A172 (cell line): ENCODE measurements around the gene ARNT2. TPM values are rescaled to one million over a fixed set of nuclear protein-coding genes. Genes with fewer than 3 reads are reported as not detected.
A peak's percentile ranks its signal among the peaks of the same experiment; 100 is the strongest.

Experiments used
- DNase-seq: peaks from one replicate; pipeline ENCODE4 v3.0.0-alpha.2; 2015; ENCODE audit warnings: low spot score
- total RNA-seq: library from RNA; depleted of rRNA; stranded (reverse); fragments of >200 nt; shearing (Covaris generic); gene quantifications from 2 replicates; pipeline ENCODE4 v1.2.3, GENCODE V29; 2014

ARNT2 gene
- total RNA-seq, 1 experiment from 2014 or later = 14.2 TPM

- no peak for DNase-seq
These were observed 190.1 kb downstream of the ARNT2 start for GRCh38 chr15:80594091-80594889.

- DNase-seq = no peak
These were observed 191.2 kb downstream of the ARNT2 start for GRCh38 chr15:80595396-80595795.

GRCh38 chr15:80596521-80596976, 192.4 kb downstream of the ARNT2 start:
- DNase-seq = peak; percentile 5

GRCh38 chr15:80597076-80597475, 192.9 kb downstream of the ARNT2 start:
- DNase-seq = no peak

GRCh38 chr15:80599359-80599758, 195.2 kb downstream of the ARNT2 start:
- DNase-seq = peak; percentile 36

- no peak for DNase-seq
These were observed 196.4 kb downstream of the ARNT2 start for GRCh38 chr15:80600626-80601025.

GRCh38 chr15:80601256-80601655, 197.1 kb downstream of the ARNT2 start:
- DNase-seq = no peak

GRCh38 chr15:80604583-80605575, 200.7 kb downstream of the ARNT2 start:
- DNase-seq = peak; percentile 25

- DNase-seq = no peak
These were observed 201.5 kb downstream of the ARNT2 start for GRCh38 chr15:80605591-80606150.

- no peak for DNase-seq
These were observed 202.4 kb downstream of the ARNT2 start for GRCh38 chr15:80606511-80607071.

GRCh38 chr15:80607287-80607980, 203.3 kb downstream of the ARNT2 start:
- no peak for DNase-seq

- no peak for DNase-seq
These were observed 204.5 kb downstream of the ARNT2 start for GRCh38 chr15:80608688-80609087.

- DNase-seq = no peak
These were observed 204.9 kb downstream of the ARNT2 start for GRCh38 chr15:80609091-80609490.

- DNase-seq = peak; percentile 10
These were observed 205.3 kb downstream of the ARNT2 start for GRCh38 chr15:80609512-80609946.

- no peak for DNase-seq
These were observed 207.4 kb downstream of the ARNT2 start for GRCh38 chr15:80611543-80612080.

GRCh38 chr15:80612118-80612823, 208.1 kb downstream of the ARNT2 start:
- DNase-seq = no peak

- no peak for DNase-seq
These were observed 209.7 kb downstream of the ARNT2 start for GRCh38 chr15:80613762-80614365.

GRCh38 chr15:80614711-80615360, 210.7 kb downstream of the ARNT2 start:
- DNase-seq = no peak

GRCh38 chr15:80615361-80615736, 211.2 kb downstream of the ARNT2 start:
- no peak for DNase-seq
